ENCODE measurements around the gene GHRL. TPM values are rescaled to one million over a fixed set of nuclear protein-coding genes. Genes with fewer than 3 reads are reported as not detected.

The GHRL gene
- total RNA-seq, 1 donor from 2014 or later = not detected

DNA sequence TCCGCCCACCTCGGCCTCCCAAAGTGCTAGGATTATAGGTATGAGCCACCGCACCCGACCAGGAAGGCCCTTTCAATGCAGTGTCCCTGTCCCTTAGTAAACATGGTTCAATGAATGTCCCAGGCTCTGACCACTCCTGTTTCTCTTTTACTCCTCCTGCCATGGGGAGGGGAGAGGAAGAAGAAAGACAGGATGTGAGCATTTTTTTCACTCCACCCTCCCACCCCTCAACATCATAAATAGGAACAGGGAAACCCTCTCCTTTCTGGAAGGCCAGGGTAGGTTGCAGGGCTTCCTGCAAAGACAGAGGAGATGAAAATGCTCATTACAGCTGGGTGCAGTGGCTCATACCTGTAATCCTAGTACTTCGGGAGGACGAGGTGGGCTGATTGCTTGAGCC is 51.9 kb downstream of the GHRL start:
- H3K4me3 ChIP-seq (ENCODE audit: low read depth, low read length) = no peak overlapping the region
- no peak for DNase-seq (ENCODE audit: low read depth)
- no peak for TF ChIP-seq CTCF (conservative IDR thresholded peaks at IDR 0.05; ENCODE audit: low read depth, low read length)

GRCh38 chr3:10238345-10239183 is 54.2 kb downstream of the GHRL start:
- no peak overlapping the region for H3K4me3 ChIP-seq (ENCODE audit: low read depth, low read length)
- DNase-seq (ENCODE audit: low read depth) = no peak
- TF ChIP-seq CTCF (conservative IDR thresholded peaks at IDR 0.05; ENCODE audit: low read depth, low read length) = no peak

Other genes with a start within 250 kb of the GHRL start
- gene FANCD2OS, start 184.7 kb downstream of the GHRL start, total RNA-seq = not detected in 2 replicates
- 97.2 and 176 TPM in 2 replicates for gene BRK1, start 177.3 kb downstream of the GHRL start, total RNA-seq
- gene VHL, start 151.2 kb downstream of the GHRL start, total RNA-seq = 33.5 and 34.9 TPM in 2 replicates
- 15.3 and 22.0 TPM in 2 replicates for gene IRAK2, start 128.0 kb downstream of the GHRL start, total RNA-seq
- 14.0 and 14.6 TPM in 2 replicates for gene TATDN2, start 44.5 kb downstream of the GHRL start, total RNA-seq
- 118 and 187 TPM in 2 replicates for gene SEC13, start 28.2 kb upstream of the GHRL start, total RNA-seq
- gene ATP2B2, start 212.6 kb upstream of the GHRL start, total RNA-seq = not detected in 2 replicates

All from epithelial cell of proximal tubule (primary cell).